A673 (cell line): ENCODE data around the gene TGM6.

Experiments
- CTCF ChIP-seq: fragments of 300-800, 200-600 bp; sonication (generic); conservative IDR thresholded peaks from 2 replicates; pipeline ENCODE4 v1.5.1; 2017; ENCODE audit warnings: low read depth, mild to moderate bottlenecking, antibody characterized with exemption, low read length, moderate library complexity, mixed read lengths
- EZH2 ChIP-seq: fragments of 200-600 bp; sonication (generic); IDR thresholded peaks from 2 replicates; pipeline ENCODE4 v1.6.1; 2017; ENCODE audit warnings: borderline replicate concordance, low read depth, mild to moderate bottlenecking, mixed read lengths, antibody characterized with exemption, low read length; ENCODE audit not compliant: poor library complexity, severe bottlenecking

- TF ChIP-seq CTCF (no peak), EZH2 (no peak)
Observed at GRCh38 chr20:2470423-2471193, 89.9 kb downstream of the TGM6 start, which contains the start of gene SNRPB.
